Neural cell (in vitro differentiated cells): ENCODE measurements around the gene AMER1. TPM values are rescaled to one million over a fixed set of nuclear protein-coding genes. Genes with fewer than 3 reads are reported as not detected.

Experiments used
- H2AFZ ChIP-seq: fragments of 200-600, 300-800 bp; sonication (generic), shearing (Covaris generic); 2 replicates; pipeline ENCODE4 v1.6.0; 2014; ENCODE audit warnings: low read depth, mild to moderate bottlenecking, antibody characterized with exemption, low read length, moderate library complexity
- H3F3A ChIP-seq: fragments of 200-600 bp; shearing (Covaris generic); 2 replicates; pipeline ENCODE4 v1.6.1; 2016; ENCODE audit warnings: mild to moderate bottlenecking, moderate library complexity, mixed read lengths, antibody characterized with exemption, low read length; ENCODE audit not compliant: insufficient read depth, poor library complexity, severe bottlenecking
- H3K27ac ChIP-seq: fragments of 200-600, 300-800 bp; sonication (generic), shearing (Covaris generic); 2 replicates; pipeline ENCODE4 v1.5.1; 2014; ENCODE audit warnings: mild to moderate bottlenecking, low read length, moderate library complexity
- H3K27me3 ChIP-seq: fragments of 300-800, 200-600 bp; sonication (generic), shearing (Covaris generic); 2 replicates; pipeline ENCODE4 v1.6.0; 2014; ENCODE audit warnings: mild to moderate bottlenecking, low read depth, low read length, moderate library complexity; ENCODE audit not compliant: insufficient read depth
- H3K36me3 ChIP-seq: fragments of 300-800, 200-600 bp; sonication (generic), shearing (Covaris generic); 2 replicates; pipeline ENCODE4 v1.5.1; 2014; ENCODE audit warnings: mild to moderate bottlenecking, antibody characterized with exemption, low read length, moderate library complexity; ENCODE audit not compliant: insufficient read depth
- H3K4me2 ChIP-seq: fragments of 300-800, 200-600 bp; sonication (generic), shearing (Covaris generic); 2 replicates; pipeline ENCODE4 v1.6.0; 2014; ENCODE audit warnings: mild to moderate bottlenecking, low read length
- H3K4me3 ChIP-seq: fragments of 300-800, 200-600 bp; sonication (generic), shearing (Covaris generic); 2 replicates; pipeline ENCODE4 v1.5.1; 2014; ENCODE audit warnings: mild to moderate bottlenecking, low read length, moderate library complexity
- H3K79me2 ChIP-seq: fragments of 200-600 bp; shearing (Covaris generic); replicated peaks from 2 replicates; pipeline ENCODE4 v1.6.0; 2014; ENCODE audit warnings: mild to moderate bottlenecking, low read length, moderate library complexity; ENCODE audit not compliant: insufficient read depth
- H3K9ac ChIP-seq: fragments of 300-800, 200-600 bp; sonication (generic), shearing (Covaris generic); 2 replicates; pipeline ENCODE4 v1.6.1; 2016; ENCODE audit warnings: mild to moderate bottlenecking, low read length, mixed read lengths
- H3K9me2 ChIP-seq: fragments of 200-600 bp; shearing (Covaris generic); 2 replicates; pipeline ENCODE4 v1.6.1; 2016; ENCODE audit warnings: mild to moderate bottlenecking, low read length, mixed read lengths; ENCODE audit not compliant: insufficient read depth
- H3K9me3 ChIP-seq: fragments of 200-600, 300-800 bp; sonication (generic), shearing (Covaris generic); 2 replicates; pipeline ENCODE4 v1.6.1; 2016; ENCODE audit warnings: mild to moderate bottlenecking, mixed run types, low read length, moderate library complexity, mixed read lengths
- H4K20me1 ChIP-seq: fragments of 200-600 bp; shearing (Covaris generic); 2 replicates; pipeline ENCODE4 v1.6.1; 2016; ENCODE audit warnings: mild to moderate bottlenecking, mixed run types; ENCODE audit not compliant: insufficient read depth
- CTCF ChIP-seq: fragments of 450-650 bp; IDR thresholded peaks from 2 replicates; pipeline ENCODE4 v1.5.1; 2014; ENCODE audit warnings: antibody characterized with exemption, mild to moderate bottlenecking, moderate library complexity; ENCODE audit not compliant: poor library complexity, severe bottlenecking
- EP300 ChIP-seq: fragments of 450-650 bp; conservative IDR thresholded peaks from 2 replicates; pipeline ENCODE4 v1.6.1; 2014; ENCODE audit warnings: antibody characterized with exemption, mild to moderate bottlenecking, moderate library complexity; ENCODE audit not compliant: poor library complexity, severe bottlenecking
- EZH2 ChIP-seq: fragments of 200-600, 300-800 bp; shearing (Covaris generic), sonication (generic); IDR thresholded peaks from 2 replicates; pipeline ENCODE4 v1.6.1; 2014; ENCODE audit warnings: antibody characterized with exemption, low read length, borderline replicate concordance, mild to moderate bottlenecking; ENCODE audit not compliant: insufficient read depth, poor library complexity, severe bottlenecking
- MXI1 ChIP-seq: fragments of 450-650 bp; conservative IDR thresholded peaks from 2 replicates; pipeline ENCODE4 v1.6.1; 2014; ENCODE audit warnings: antibody characterized with exemption, mild to moderate bottlenecking; ENCODE audit not compliant: poor library complexity, severe bottlenecking
- POLR2AphosphoS5 ChIP-seq: IDR thresholded peaks from 2 replicates; pipeline ENCODE4 v1.6.1; 2012
- RAD21 ChIP-seq: fragments of 450-650 bp; conservative IDR thresholded peaks from 2 replicates; pipeline ENCODE4 v1.6.1; 2014; ENCODE audit warnings: antibody characterized with exemption, mild to moderate bottlenecking, moderate library complexity
- REST ChIP-seq: IDR thresholded peaks from 2 replicates; pipeline ENCODE4 v1.6.1; 2012; ENCODE audit warnings: borderline replicate concordance
- SMC3 ChIP-seq: fragments of 450-650 bp; conservative IDR thresholded peaks from 2 replicates; pipeline ENCODE4 v1.6.1; 2014; ENCODE audit warnings: antibody characterized with exemption, mild to moderate bottlenecking, moderate library complexity; ENCODE audit not compliant: poor library complexity
- polyA plus RNA-seq: library from polyadenylated mRNA; depleted of rRNA; stranded (reverse); fragments of >200 nt; gene quantifications from 2 replicates; pipeline ENCODE4 v1.2.3, GENCODE V29; 2014

AMER1 gene
- polyA plus RNA-seq, 1 donor from 2014 or later = 3.1 TPM

- Histone ChIP-seq H3K27ac (peak overlapping the region; percentile 72), H3K79me2 (no peaks in the 10 kb centered on the region), H3K4me3 (peak overlapping the region; percentile 78), H3F3A (no peaks in the 10 kb centered on the region), H3K27me3 (no peaks in the 10 kb centered on the region), H3K4me2 (no peak overlapping the region), H3K9me2 (no peaks in the 10 kb centered on the region), H4K20me1 (no peaks in the 10 kb centered on the region), H3K9ac (peak overlapping the region; percentile 72), H2AFZ (peak overlapping the region; percentile 8), H3K36me3 (no peaks in the 10 kb centered on the region), H3K9me3 (no peaks in the 10 kb centered on the region)
- TF ChIP-seq SMC3 = no peak
Observed at GRCh38 chrX:64204701-64205440, 637 bp downstream of the AMER1 start.

- Histone ChIP-seq H3K79me2 (no peaks in the 10 kb centered on the region), H3K27ac (peak overlapping the region; percentile 57), H3K9me3 (no peaks in the 10 kb centered on the region), H3K4me3 (peak overlapping the region; percentile 78), H3K36me3 (no peaks in the 10 kb centered on the region), H3K9ac (peak overlapping the region; percentile 72), H2AFZ (no peak overlapping the region), H3K27me3 (no peaks in the 10 kb centered on the region), H3F3A (no peaks in the 10 kb centered on the region), H4K20me1 (no peaks in the 10 kb centered on the region), H3K9me2 (no peaks in the 10 kb centered on the region), H3K4me2 (peak overlapping the region; percentile 35)
- TF ChIP-seq MXI1 = no peak
- TF ChIP-seq EZH2 = no peak
- TF ChIP-seq SMC3 = no peak
Observed at GRCh38 chrX:64204252-64204651, 1.3 kb downstream of the AMER1 start.

GRCh38 chrX:64202808-64203325 is 2.6 kb downstream of the AMER1 start:
- H2AFZ ChIP-seq = no peak overlapping the region
- TF ChIP-seq EP300 (no peak), MXI1 (no peak), RAD21 (no peak), CTCF (no peak), SMC3 (no peak), REST (no peak), POLR2AphosphoS5 (no peak)
- no peaks in the 10 kb centered on the region for H3F3A ChIP-seq
- no peak overlapping the region for H3K9ac ChIP-seq
- no peaks in the 10 kb centered on the region for H3K9me3 ChIP-seq
- H3K9me2 ChIP-seq = no peaks in the 10 kb centered on the region
- H4K20me1 ChIP-seq = no peaks in the 10 kb centered on the region
- no peak overlapping the region for H3K4me2 ChIP-seq
- H3K27me3 ChIP-seq = no peaks in the 10 kb centered on the region
- no peak overlapping the region for H3K4me3 ChIP-seq
- no peaks in the 10 kb centered on the region for H3K36me3 ChIP-seq
- no peaks in the 10 kb centered on the region for H3K79me2 ChIP-seq
- no peak overlapping the region for H3K27ac ChIP-seq
